Measurements from ENCODE around the gene LHFPL6. TPM values are rescaled to one million over a fixed set of nuclear protein-coding genes. Genes with fewer than 3 reads are reported as not detected.

LHFPL6 gene
- total RNA-seq, 1 donor from 2014 or later = 3.0 TPM

DNA sequence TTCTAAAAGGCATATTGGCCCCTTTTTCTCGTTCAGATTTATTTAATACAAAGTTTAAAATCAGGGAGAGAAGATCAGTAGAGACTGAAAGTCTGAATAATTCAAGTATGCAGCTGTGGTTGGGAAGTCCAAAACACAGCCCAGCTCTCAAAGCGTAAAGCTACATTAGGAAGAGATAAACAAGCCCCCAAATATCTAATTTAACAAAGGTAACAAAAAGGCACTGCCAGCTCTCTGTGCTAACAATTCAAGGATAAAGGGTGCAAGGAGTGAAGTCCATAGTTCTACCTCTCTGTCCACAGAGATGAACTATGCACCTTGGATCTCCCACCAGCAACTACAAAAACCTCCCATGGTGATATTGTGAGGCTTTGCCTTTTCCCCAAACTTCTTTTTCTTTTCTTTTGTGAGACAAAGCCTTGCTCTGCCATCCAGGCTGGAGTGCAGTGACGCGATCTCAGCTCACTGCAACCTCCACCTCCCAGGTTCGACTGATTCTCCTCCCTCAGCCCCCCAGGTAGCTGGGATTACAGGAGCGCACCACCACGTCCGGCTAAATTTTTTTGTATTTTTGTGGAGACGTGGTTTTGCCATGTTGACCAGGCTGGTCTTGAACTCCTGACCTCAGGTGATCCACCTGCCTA is 104.4 kb downstream of the LHFPL6 start:
- Mint-ChIP-seq H3K4me3 (no peak overlapping the region), H3K27me3 (ENCODE audit: insufficient read depth, low read depth) (no peaks in the 10 kb centered on the region), H3K27ac (no peak overlapping the region), H3K9me3 (peaks cover 2% of the 10 kb centered on the region), H3K36me3 (peaks cover 11% of the 10 kb centered on the region), H3K4me1 (peaks cover 81% of the 10 kb centered on the region)
- H3K4me3 ChIP-seq = peak overlapping the region; percentile 7
- TF ChIP-seq EZH2 (IDR thresholded peaks at IDR 0.05) = no peak
- TF ChIP-seq CTCF (IDR thresholded peaks at IDR 0.05) = no peak
- no peak for TF ChIP-seq EZH2phosphoT487 (IDR thresholded peaks at IDR 0.05)
- no peaks in the 10 kb centered on the region for H3K27me3 ChIP-seq
- peaks cover 39% of the 10 kb centered on the region for H3F3A ChIP-seq (ENCODE audit: low read depth)
- H3K79me2 ChIP-seq (ENCODE audit: low read depth) = no peaks in the 10 kb centered on the region
- no peak overlapping the region for H3K9ac ChIP-seq
- peaks cover 61% of the 10 kb centered on the region for H3K4me1 ChIP-seq
- peaks cover 6% of the 10 kb centered on the region for H4K20me1 ChIP-seq (ENCODE audit: low read depth)
- peak; percentile 67 for DNase-seq (ENCODE audit: low spot score)
- H2AFZ ChIP-seq (replicated peaks) = no peak overlapping the region
- no peaks in the 10 kb centered on the region for H3K36me3 ChIP-seq
- peak overlapping the region; percentile 14 for H3K27ac ChIP-seq
- peak overlapping the region; percentile 65 for H3K4me2 ChIP-seq
- no peaks in the 10 kb centered on the region for H3K9me3 ChIP-seq (ENCODE audit: low read depth)

GRCh38 chr13:39496506-39496905 is 106.5 kb downstream of the LHFPL6 start:
- Mint-ChIP-seq H3K4me1 (peaks cover 77% of the 10 kb centered on the region), H3K27me3 (ENCODE audit: insufficient read depth, low read depth) (no peaks in the 10 kb centered on the region), H3K9me3 (peaks cover 2% of the 10 kb centered on the region), H3K36me3 (peaks cover 9% of the 10 kb centered on the region), H3K4me3 (no peak overlapping the region), H3K27ac (peak overlapping the region; percentile 1)
- H3K27ac ChIP-seq = no peak overlapping the region
- no peaks in the 10 kb centered on the region for H3K9me3 ChIP-seq (ENCODE audit: low read depth)
- H3K27me3 ChIP-seq = no peaks in the 10 kb centered on the region
- peaks cover 6% of the 10 kb centered on the region for H4K20me1 ChIP-seq (ENCODE audit: low read depth)
- H3K9ac ChIP-seq = no peak overlapping the region
- H3K4me1 ChIP-seq = peaks cover 57% of the 10 kb centered on the region
- H2AFZ ChIP-seq (replicated peaks) = no peak overlapping the region
- no peak overlapping the region for H3K4me3 ChIP-seq
- DNase-seq (ENCODE audit: low spot score) = no peak
- no peaks in the 10 kb centered on the region for H3K79me2 ChIP-seq (ENCODE audit: low read depth)
- peaks cover 34% of the 10 kb centered on the region for H3F3A ChIP-seq (ENCODE audit: low read depth)
- peak overlapping the region; percentile 52 for H3K4me2 ChIP-seq
- TF ChIP-seq CTCF (IDR thresholded peaks at IDR 0.05) (no peak), EZH2 (IDR thresholded peaks at IDR 0.05) (no peak), EZH2phosphoT487 (IDR thresholded peaks at IDR 0.05) (no peak)
- H3K36me3 ChIP-seq = no peaks in the 10 kb centered on the region

DNA sequence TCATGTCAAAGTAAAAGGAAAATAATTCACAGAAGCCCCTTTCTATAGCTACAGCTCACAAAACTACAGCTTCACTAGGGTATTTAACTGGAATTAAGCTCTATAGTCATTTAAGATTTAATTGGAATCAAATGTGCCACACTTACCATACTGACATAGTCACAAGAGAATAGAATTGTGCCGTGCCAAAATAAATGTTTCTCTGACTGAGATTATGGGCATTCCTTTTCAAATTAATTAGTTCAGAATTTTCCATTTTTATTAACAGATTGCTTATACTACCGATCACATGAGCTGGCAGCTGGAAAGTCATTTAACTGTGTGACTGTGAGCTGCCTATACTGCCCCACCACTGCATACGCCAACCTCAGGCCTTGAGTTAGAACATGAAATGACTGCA is 108.4 kb downstream of the LHFPL6 start:
- H3K79me2 ChIP-seq (ENCODE audit: low read depth) = no peaks in the 10 kb centered on the region
- Mint-ChIP-seq H3K36me3 (peaks cover 13% of the 10 kb centered on the region), H3K27ac (no peak overlapping the region), H3K4me1 (peaks cover 81% of the 10 kb centered on the region), H3K4me3 (no peak overlapping the region), H3K9me3 (peaks cover 4% of the 10 kb centered on the region), H3K27me3 (ENCODE audit: insufficient read depth, low read depth) (no peaks in the 10 kb centered on the region)
- H3K4me3 ChIP-seq = no peak overlapping the region
- no peak for DNase-seq (ENCODE audit: low spot score)
- no peak overlapping the region for H2AFZ ChIP-seq (replicated peaks)
- H3K4me2 ChIP-seq = no peak overlapping the region
- H3K27ac ChIP-seq = no peak overlapping the region
- H3K27me3 ChIP-seq = no peaks in the 10 kb centered on the region
- peaks cover 6% of the 10 kb centered on the region for H4K20me1 ChIP-seq (ENCODE audit: low read depth)
- H3K9me3 ChIP-seq (ENCODE audit: low read depth) = no peaks in the 10 kb centered on the region
- TF ChIP-seq EZH2phosphoT487 (IDR thresholded peaks at IDR 0.05) = no peak
- no peak for TF ChIP-seq CTCF (IDR thresholded peaks at IDR 0.05)
- no peak for TF ChIP-seq EZH2 (IDR thresholded peaks at IDR 0.05)
- peaks cover 71% of the 10 kb centered on the region for H3K4me1 ChIP-seq
- peaks cover 42% of the 10 kb centered on the region for H3F3A ChIP-seq (ENCODE audit: low read depth)
- H3K36me3 ChIP-seq = no peaks in the 10 kb centered on the region
- H3K9ac ChIP-seq = no peak overlapping the region
